Large intestine (tissue), 3 donors: ENCODE measurements around the gene CTNNA2. TPM values are rescaled to one million over a fixed set of nuclear protein-coding genes. Genes with fewer than 3 reads are reported as not detected.

ENCODE experiments used
- DNase-seq, 2 donors: peaks; one replicate each; pipeline versions ENCODE4 v3.0.0 to v3.0.0-alpha.2; 2013
- H3K27ac ChIP-seq: one replicate; pipeline ENCODE4 v1.5.1; 2013; ENCODE audit warnings: low read length
- H3K27me3 ChIP-seq: 2 replicates; pipeline ENCODE4 v1.6.1; 2013; ENCODE audit warnings: low read length; ENCODE audit not compliant: control insufficient read depth, insufficient read depth
- H3K36me3 ChIP-seq: 2 replicates; pipeline ENCODE4 v1.6.1; 2013; ENCODE audit warnings: low read length; ENCODE audit not compliant: control insufficient read depth, insufficient read depth
- H3K4me1 ChIP-seq: one replicate; pipeline ENCODE4 v1.6.1; 2013; ENCODE audit warnings: low read length; ENCODE audit not compliant: control insufficient read depth, insufficient read depth
- H3K4me3 ChIP-seq: one replicate; pipeline ENCODE4 v1.5.1; 2013; ENCODE audit warnings: low read length
- H3K9me3 ChIP-seq: one replicate; pipeline ENCODE4 v1.6.1; 2013; ENCODE audit warnings: mild to moderate bottlenecking, low read depth, low read length, moderate library complexity; ENCODE audit not compliant: control insufficient read depth
- WGBS: methylation state at CpG from one replicate; pipeline ENCODE4 v1.1.5; 2013; ENCODE audit warnings: low lambda C conversion rate; ENCODE audit not compliant: insufficient coverage; 5-methylcytosine and 5-hydroxymethylcytosine counted together
- polyA plus RNA-seq: library from polyadenylated mRNA; unstranded; fragments of 120-200 nt; gene quantifications from one replicate; pipeline ENCODE4 v1.2.1, GENCODE V29; 2013

Gene CTNNA2
- polyA plus RNA-seq, 1 donor: 7.5 TPM

- Histone ChIP-seq H3K27me3 (no peaks in the 10 kb centered on the region), H3K9me3 (no peaks in the 10 kb centered on the region), H3K4me3 (no peak overlapping the region), H3K4me1 (no peaks in the 10 kb centered on the region), H3K36me3 (no peaks in the 10 kb centered on the region), H3K27ac (no peak overlapping the region)
- no peak for DNase-seq
Measured at GRCh38 chr2:80061881-80062280, 549.0 kb downstream of the CTNNA2 start.

- Histone ChIP-seq H3K27me3 (no peaks in the 10 kb centered on the region), H3K4me1 (no peaks in the 10 kb centered on the region), H3K4me3 (no peak overlapping the region), H3K36me3 (no peaks in the 10 kb centered on the region), H3K9me3 (no peaks in the 10 kb centered on the region), H3K27ac (no peak overlapping the region)
- no peak for DNase-seq
Measured at GRCh38 chr2:80062298-80062697, 549.4 kb downstream of the CTNNA2 start.

GRCh38 chr2:80068038-80068731, 555.3 kb downstream of the CTNNA2 start:
- no peak overlapping the region for H3K4me3 ChIP-seq
- H3K9me3 ChIP-seq: no peaks in the 10 kb centered on the region
- H3K27ac ChIP-seq: no peak overlapping the region
- H3K36me3 ChIP-seq: no peaks in the 10 kb centered on the region
- no peaks in the 10 kb centered on the region for H3K27me3 ChIP-seq
- no peaks in the 10 kb centered on the region for H3K4me1 ChIP-seq
- 90% methylated on average over 2 of the region's 4 CpGs for WGBS
- DNase-seq: no peak

- Histone ChIP-seq H3K4me3 (no peak overlapping the region), H3K9me3 (no peaks in the 10 kb centered on the region), H3K27ac (no peak overlapping the region), H3K36me3 (no peaks in the 10 kb centered on the region), H3K4me1 (no peaks in the 10 kb centered on the region), H3K27me3 (no peaks in the 10 kb centered on the region)
- DNase-seq: no peak
- 80% methylated on average over 1 of the region's 4 CpGs for WGBS
Measured at GRCh38 chr2:80070587-80070986, 557.7 kb downstream of the CTNNA2 start.

GRCh38 chr2:80071941-80072340, 559.1 kb downstream of the CTNNA2 start:
- DNase-seq: no peak
- Histone ChIP-seq H3K9me3 (no peaks in the 10 kb centered on the region), H3K4me3 (no peak overlapping the region), H3K4me1 (no peaks in the 10 kb centered on the region), H3K27ac (no peak overlapping the region), H3K27me3 (no peaks in the 10 kb centered on the region), H3K36me3 (no peaks in the 10 kb centered on the region)
- WGBS: 90% methylated on average over 2 of the region's 2 CpGs

GRCh38 chr2:80073134-80073561, 560.3 kb downstream of the CTNNA2 start:
- Histone ChIP-seq H3K27ac (no peak overlapping the region), H3K27me3 (no peaks in the 10 kb centered on the region), H3K4me1 (no peaks in the 10 kb centered on the region), H3K9me3 (no peaks in the 10 kb centered on the region), H3K4me3 (no peak overlapping the region), H3K36me3 (no peaks in the 10 kb centered on the region)
- WGBS: no CpG with 5 or more reads among the region's 2 CpGs
- peak; percentile 37 to 55 for DNase-seq

GRCh38 chr2:80074321-80075070, 561.6 kb downstream of the CTNNA2 start:
- H3K4me1 ChIP-seq: no peaks in the 10 kb centered on the region
- 37% methylated on average over 2 of the region's 5 CpGs for WGBS
- DNase-seq: no peak
- H3K9me3 ChIP-seq: no peaks in the 10 kb centered on the region
- H3K27ac ChIP-seq: no peak overlapping the region
- no peaks in the 10 kb centered on the region for H3K27me3 ChIP-seq
- H3K36me3 ChIP-seq: no peaks in the 10 kb centered on the region
- no peak overlapping the region for H3K4me3 ChIP-seq

- WGBS: no CpG with 5 or more reads among the region's 1 CpG
Measured at GRCh38 chr2:80075719-80076118, 562.9 kb downstream of the CTNNA2 start.

GRCh38 chr2:80078290-80079036, 565.6 kb downstream of the CTNNA2 start:
- no peak overlapping the region for H3K4me3 ChIP-seq
- no peaks in the 10 kb centered on the region for H3K36me3 ChIP-seq
- DNase-seq: no peak
- 100% methylated on average over 1 of the region's 6 CpGs for WGBS
- H3K9me3 ChIP-seq: no peaks in the 10 kb centered on the region
- no peaks in the 10 kb centered on the region for H3K4me1 ChIP-seq
- no peak overlapping the region for H3K27ac ChIP-seq
- H3K27me3 ChIP-seq: no peaks in the 10 kb centered on the region

More at GRCh38 chr2:80075719-80076118, 562.9 kb downstream of the CTNNA2 start:
- Histone ChIP-seq H3K27me3 (no peaks in the 10 kb centered on the region), H3K36me3 (no peaks in the 10 kb centered on the region), H3K9me3 (no peaks in the 10 kb centered on the region), H3K27ac (no peak overlapping the region), H3K4me1 (no peaks in the 10 kb centered on the region), H3K4me3 (no peak overlapping the region)
- DNase-seq: no peak

- H3K4me3 ChIP-seq: no peak overlapping the region
- no peak overlapping the region for H3K27ac ChIP-seq
- no peaks in the 10 kb centered on the region for H3K36me3 ChIP-seq
- WGBS: 27% methylated on average over 3 of the region's 9 CpGs
- H3K27me3 ChIP-seq: no peaks in the 10 kb centered on the region
- no peaks in the 10 kb centered on the region for H3K9me3 ChIP-seq
- DNase-seq: no peak
- H3K4me1 ChIP-seq: no peaks in the 10 kb centered on the region
Measured at GRCh38 chr2:80080957-80081356, 568.1 kb downstream of the CTNNA2 start.
